Urothelium cell line (cell line): Measurements from ENCODE around the gene FCHSD2.
"Not testable (repeated sequence)": the region's sequence is repeated elsewhere in the genome, so short reads cannot be mapped to it uniquely, and the experiment has no call there.

ENCODE experiments used
- DNase-seq: peaks from one replicate; pipeline ENCODE4 v3.0.0; 2011; ENCODE audit warnings: low spot score, mixed read lengths
- FAIRE-seq: peaks from 2 replicates; lab custom pipeline; 2011; peaks lifted over from hg19 to GRCh38; lab: Jason Lieb, UNC

The FCHSD2 gene

DNA sequence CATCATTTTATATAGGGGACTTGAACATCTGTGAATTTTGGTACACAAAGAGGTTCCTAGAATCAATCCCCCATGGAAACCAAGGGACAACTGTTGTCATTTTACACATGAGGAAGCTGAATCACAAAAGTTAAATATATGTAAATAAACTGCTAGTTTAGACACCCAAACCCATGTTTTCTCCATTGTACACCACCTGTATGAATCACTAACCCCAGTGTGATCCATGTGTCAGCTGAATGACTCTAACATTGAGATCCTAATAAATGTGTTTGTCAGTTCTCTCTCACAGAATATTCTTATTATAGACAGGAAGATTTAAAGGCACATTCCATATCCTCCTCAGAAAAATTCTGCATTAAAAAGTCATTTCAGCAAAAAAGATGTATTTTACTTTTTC lies 244.6 kb downstream of the FCHSD2 start:
- FAIRE-seq: no peak

DNA sequence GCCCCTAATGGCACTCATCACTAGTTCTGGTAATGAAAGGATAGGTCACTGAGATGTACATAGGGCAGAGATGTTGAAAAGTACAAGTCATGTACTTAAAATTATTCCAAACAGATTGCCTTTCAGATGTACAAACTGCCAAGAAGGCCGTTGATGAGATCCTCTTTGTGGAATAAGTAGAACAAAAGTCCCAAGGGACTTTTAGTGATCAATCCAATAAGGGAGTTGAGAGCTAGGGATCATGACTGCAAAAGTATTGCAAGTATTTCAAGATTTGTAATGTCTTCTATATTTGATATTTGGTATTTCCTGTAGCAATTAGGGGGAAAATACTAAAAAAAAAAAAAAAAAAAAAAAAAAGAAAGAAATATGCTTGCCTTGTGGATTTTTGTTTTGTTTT lies 245.7 kb downstream of the FCHSD2 start:
- DNase-seq (no peak), FAIRE-seq (no peak)

More for the DNA sequence above, 244.6 kb downstream of the FCHSD2 start:
- DNase-seq: no peak

DNA sequence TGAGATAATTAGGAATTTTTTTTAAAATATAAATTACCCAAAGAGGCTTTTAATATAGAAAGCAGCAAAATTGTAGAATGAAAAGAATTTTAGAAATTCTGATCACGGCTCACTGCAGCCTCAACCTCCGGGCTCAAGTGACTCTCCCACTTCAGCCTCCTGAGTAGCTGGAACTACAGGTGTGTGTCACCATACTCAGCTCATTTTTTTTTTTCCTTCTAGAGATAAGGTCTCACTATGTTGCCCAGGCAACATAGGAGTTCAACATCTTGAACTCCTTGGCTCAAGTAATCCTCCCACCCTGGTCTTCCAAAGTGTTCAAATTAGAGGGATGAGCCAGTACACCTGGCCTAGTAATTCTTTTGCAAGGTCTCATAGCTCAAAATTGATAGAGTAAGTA lies 251.2 kb downstream of the FCHSD2 start:
- DNase-seq (no peak), FAIRE-seq (no peak)

DNA sequence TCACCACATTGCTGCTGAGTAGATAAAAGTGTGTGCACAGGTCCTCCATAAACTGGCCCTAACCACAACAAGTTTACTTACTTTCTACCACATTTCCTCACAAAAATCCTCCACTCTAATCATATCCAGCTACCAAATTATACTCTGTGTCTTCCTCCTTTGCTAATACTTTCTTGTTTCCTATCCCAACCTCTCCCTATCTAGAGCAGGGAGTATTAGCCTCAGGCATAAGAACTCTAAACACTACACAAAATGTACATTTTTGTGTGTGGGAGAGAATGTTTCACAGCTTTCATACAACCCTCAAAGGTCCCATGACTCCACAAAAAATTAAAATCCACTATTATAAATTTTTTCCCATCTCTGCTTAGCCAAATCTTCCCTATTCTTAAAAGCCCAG lies 255.5 kb downstream of the FCHSD2 start:
- DNase-seq (no peak), FAIRE-seq (no peak)

DNA sequence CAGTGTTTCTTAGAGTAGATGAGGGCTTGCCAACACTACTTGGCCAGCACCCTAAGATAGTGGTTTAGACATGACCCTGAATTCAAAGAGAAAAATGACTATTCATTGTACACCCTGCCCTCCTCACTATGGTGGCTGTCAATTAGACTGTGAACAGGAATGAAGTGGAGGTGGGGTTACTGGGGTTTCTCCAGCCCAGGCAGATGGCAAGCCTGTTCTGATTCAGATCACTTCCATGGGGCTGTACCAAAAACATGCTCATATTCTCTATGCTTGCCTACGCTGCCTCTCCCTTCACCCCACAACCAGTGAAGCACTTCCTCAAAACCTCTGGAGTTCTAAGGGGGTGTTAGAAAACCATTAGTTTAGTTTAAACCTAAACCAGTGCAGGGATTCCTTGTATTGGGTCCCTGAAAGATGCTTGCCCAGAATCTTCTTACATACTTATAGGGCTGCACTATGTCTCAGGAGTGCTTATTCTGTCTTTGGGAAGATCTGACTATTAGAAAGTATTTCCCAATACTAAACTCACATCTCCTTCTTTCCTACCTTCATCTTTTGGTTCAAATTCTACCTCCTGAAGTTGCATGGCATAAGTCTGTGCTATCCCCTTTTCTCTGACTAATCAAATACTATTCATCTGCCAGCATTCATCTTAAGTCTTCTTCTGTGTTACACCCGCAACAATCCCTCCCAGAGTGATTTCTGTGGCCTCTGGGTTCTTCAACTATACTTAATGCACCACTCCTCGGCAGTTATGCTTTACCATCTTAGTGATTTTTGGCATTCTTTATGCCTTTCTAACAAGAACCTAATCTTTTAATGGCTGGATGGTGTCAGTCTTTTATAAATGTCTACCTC lies 256.1 kb downstream of the FCHSD2 start:
- DNase-seq (no peak), FAIRE-seq (no peak)

DNA sequence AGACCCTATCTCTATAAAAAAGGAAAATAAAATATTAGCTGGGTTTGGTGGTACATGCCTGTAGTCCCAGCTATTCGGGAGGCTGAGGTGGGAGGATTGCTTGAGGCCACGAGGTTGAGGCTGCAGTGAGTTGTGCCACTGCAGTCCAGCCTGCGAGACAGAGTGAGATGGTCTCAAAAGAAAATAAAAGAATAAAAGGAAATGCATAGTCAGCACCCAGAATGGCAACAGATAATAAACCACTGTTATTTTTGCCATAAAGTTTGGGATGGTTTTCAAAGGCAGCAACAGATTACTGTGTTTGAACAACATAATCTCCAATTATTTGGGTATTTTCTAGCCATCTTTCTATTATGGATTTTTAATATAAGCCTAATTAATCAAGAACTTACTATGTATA lies 266.0 kb downstream of the FCHSD2 start:
- DNase-seq (no peak), FAIRE-seq (no peak)

DNA sequence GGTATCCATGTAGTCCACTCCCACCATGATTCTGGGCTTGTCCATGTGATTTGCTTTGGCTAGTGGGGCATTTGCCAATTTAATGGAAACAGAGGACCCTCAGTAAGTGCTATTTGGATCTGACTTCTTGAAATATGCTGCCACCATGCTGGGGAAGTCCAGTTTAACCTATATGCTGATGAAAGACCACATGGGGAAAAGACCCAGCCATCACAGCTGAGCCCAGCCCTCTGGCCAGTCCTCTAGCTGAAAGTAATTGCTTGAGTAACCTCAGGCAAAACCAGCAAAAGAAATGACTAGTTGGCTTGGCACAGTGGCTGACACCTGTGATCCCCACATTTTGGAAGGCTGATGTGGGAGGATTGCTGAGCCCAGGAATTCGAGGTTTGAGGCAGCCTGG lies 266.4 kb downstream of the FCHSD2 start:
- FAIRE-seq: no peak
- DNase-seq: no peak

DNA sequence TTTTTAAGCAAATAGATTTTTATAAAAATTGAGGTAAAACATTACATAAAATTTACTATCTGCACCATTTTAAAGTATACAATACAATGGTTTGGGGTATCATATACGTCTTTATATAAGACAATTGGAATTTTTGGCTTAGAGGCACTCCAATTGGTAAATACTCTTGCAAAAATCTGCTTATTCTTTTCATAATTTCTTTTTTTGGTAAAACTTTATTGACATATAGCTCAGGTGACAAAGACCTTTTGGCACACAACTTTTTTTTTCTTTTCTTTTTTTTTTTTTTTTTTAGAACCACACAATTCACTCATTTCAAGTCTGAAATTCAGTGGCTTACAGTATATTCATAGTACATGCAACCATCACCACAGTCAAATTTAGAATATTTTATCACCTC lies 270.1 kb downstream of the FCHSD2 start:
- DNase-seq (no peak), FAIRE-seq (no peak)

DNA sequence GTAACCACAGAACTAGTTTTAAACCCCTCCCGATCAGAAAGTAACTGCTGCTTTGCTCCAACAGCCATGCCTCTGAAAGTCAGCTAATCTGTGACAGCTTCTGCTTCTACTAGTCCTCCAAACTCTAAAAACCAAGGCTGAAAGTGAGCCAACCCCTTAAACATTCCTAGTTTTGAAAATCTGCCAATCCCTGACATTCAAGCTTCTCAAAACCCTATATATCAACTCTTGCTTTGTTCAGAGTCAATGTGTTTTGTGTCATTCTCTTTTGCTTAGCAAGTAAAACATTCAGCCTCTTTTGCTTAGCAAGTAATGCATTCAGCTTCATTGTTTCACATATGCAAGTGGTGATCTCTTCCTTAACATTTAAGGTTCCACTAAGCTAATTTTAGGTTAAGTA lies 271.0 kb downstream of the FCHSD2 start:
- FAIRE-seq (no peak), DNase-seq (no peak)

DNA sequence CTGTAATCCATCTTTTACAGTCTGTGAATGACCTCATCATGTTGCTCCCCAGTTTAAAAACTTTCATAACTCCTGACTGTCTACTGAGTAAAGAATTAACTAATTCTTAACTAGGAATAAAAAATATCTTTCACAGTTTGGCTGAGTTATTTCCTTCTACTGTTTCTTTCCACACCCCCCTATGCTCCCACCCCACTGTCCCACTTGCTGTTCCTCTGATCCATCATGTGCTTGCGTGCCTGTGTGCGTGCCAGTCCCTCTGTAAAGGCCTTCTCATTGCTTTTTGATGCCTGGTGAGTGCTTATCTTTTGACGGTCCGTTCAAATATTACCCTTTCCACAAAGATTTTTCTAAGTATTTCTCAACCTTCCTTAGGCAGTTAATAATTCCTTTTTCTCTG lies 272.3 kb downstream of the FCHSD2 start:
- FAIRE-seq: no peak

DNA sequence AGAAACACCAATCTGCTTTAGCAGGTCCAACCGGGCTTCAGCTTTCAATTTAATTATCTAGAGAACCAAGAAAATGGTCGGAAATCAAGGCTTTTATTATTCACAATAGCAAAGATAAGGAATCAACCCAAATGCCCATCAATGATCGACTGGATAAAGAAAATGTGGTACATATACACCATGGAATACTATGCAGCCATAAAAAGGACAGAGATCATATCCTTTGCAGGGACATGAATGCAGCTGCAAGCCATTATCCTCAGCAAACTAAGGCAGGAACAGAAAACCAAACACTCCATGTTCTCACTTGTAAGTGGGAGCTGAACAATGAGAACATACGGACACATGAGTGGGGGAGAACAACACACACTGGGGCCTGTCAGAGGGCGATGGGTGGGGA lies 274.1 kb downstream of the FCHSD2 start:
- DNase-seq (no peak), FAIRE-seq (no peak)

More for the DNA sequence above, 272.3 kb downstream of the FCHSD2 start:
- DNase-seq: no peak

DNA sequence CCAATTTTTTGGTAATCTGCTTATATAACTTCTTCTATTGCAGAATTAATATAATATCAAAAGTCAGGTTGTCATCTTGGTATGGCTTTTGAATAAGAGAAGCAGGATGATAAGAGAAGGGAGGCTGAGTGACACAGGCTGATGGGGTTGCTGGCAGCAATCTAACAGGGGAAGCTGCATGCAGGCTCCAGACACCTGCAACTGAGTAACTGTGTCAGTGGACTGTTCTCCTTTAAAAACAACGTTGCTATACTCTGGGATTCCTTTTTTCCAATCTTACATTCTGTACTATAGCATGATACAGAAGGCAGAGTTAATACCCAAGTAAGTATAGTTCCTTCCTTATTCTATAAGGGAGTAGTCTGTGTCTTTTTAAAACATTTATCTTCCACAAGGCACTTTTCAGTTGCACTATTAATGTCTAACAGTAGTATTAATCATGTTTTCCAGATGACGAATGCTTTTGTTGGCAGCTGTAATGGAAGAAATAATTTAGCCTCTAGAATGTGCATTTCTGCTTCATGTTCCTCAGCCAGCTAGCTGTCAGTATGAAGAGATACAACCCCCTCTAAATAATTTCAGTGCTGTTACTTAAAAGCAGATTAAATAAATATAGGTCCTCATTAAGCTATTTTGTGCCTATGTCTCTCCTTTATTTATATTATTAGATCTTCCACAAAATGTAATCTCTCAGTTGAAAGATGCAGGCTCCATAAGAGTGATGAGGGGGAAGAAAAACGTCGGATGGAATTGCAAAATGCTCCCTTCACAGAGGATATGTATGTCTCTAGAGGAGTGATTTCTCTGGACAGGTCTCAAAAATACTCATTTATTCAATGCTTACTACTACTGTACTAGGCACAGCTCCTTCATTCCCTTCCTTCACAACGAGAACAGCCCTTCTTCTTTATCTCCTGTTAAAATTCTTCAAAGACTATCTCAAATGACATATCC lies 277.1 kb downstream of the FCHSD2 start:
- no peak for FAIRE-seq
- no peak for DNase-seq

DNA sequence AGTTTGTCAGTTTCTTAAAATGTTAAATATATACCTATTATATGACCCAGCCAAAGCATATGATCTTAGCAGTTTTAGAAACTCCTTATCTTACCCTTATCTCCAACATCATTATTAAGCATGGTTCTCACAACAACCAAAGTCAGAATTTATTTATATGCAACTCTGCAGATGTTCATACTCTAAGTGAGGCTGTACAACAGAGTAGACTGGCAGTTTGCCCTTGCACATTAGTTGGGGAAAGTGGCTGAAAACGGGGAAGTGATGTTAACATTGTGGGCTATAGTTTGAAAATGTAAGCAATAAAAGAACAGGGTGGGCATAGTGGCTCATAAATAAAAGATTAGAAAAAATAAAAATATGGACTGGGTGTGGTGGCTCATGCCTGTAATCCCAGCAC lies 278.2 kb downstream of the FCHSD2 start:
- DNase-seq (no peak), FAIRE-seq (no peak)

DNA sequence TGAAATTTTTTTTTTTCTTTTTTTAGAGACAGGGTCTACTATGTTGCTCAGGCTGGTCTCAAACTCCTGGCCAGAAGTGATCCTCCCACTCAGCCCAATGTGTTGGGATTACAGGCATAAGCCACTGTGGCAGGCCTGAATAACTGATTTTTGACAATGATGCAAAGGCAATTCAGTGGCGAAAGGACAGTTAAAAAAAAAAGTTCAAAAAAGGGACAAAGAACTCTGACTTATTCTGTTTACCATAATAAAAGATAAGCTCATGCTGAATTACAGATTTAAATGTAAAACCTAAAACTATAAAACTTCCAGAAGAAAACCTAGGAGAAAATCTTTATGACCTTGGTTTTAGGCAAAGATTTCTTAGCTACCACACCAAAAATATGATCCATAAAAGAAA lies 279.0 kb downstream of the FCHSD2 start:
- FAIRE-seq: no peak

DNA sequence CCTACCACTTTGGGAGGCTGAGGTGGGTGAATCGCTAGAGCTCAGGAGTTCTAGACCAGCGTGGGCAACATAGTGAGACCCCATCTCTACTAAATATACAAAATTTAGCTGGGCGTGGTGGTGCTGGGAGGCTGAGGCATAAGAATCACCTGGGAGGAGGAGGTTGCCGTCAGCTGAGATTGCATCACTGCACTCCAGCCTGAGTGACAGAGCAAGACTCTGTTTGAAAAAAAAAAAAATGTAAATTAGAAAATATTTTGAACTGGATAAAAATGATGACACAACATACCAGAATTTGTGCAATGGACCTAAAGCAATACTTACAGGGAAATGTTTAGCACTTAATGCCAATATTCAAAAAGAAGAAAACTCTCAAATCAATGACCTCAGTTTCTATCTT lies 281.5 kb downstream of the FCHSD2 start:
- DNase-seq (no peak), FAIRE-seq (no peak)

More for the DNA sequence above, 279.0 kb downstream of the FCHSD2 start:
- DNase-seq: no peak

DNA sequence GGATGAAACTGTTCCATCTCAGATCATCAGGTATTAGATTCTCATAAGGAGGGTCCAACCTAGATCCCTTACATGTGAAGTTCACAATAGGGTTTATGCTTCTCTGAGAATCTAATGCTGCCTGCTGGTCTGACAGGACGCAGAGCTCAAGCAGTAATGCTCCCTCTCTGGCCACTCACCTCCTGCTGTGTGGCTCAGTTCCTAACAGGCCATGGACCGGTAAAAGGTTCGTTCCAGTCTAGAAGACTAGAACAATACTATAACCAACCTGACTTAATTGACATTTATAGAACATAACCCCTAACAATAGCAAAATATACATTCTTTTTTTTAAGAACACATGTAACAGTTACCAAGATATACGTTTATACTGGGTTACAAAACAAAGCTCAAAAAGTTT lies 282.1 kb downstream of the FCHSD2 start:
- FAIRE-seq: no peak

DNA sequence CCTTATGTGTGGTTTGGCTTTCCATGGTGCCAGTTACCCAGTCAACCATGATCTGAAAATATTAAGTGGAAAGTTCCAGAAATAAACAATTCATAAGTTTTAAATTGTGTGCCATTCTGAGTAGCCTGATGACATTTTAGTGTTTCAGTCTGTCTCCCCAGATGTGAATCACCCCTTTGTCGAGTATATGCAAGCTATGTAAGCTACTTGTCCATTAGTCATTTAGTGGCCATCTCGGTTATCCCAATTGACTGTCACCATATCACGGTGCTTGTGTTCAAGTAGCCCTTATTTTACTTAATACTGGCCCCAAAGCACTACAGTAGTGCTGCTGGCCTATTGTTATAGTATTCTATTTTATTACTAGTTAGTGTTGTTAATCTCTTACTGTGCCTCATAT lies 283.0 kb downstream of the FCHSD2 start:
- no peak for DNase-seq
- FAIRE-seq: no peak

More for the DNA sequence above, 282.1 kb downstream of the FCHSD2 start:
- DNase-seq: no peak

DNA sequence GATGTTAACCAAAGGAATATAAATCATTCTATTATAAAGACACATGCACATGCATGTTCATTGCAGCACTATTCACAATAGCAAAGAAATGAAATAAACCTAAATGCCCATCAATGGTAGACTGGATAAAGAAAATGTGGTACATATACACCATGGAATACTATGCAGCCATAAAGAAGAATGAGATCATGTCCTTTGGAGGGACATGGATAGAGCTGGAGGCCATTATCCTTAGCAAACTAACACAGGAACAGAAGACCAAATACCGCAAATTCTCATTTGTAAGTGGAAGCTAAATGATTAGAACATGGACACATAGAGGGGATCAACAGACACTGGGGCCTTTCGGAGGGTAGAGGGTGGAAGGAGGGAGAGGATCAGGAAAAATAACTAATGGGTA lies 283.9 kb downstream of the FCHSD2 start:
- not testable (repeated sequence) for FAIRE-seq, DNase-seq

DNA sequence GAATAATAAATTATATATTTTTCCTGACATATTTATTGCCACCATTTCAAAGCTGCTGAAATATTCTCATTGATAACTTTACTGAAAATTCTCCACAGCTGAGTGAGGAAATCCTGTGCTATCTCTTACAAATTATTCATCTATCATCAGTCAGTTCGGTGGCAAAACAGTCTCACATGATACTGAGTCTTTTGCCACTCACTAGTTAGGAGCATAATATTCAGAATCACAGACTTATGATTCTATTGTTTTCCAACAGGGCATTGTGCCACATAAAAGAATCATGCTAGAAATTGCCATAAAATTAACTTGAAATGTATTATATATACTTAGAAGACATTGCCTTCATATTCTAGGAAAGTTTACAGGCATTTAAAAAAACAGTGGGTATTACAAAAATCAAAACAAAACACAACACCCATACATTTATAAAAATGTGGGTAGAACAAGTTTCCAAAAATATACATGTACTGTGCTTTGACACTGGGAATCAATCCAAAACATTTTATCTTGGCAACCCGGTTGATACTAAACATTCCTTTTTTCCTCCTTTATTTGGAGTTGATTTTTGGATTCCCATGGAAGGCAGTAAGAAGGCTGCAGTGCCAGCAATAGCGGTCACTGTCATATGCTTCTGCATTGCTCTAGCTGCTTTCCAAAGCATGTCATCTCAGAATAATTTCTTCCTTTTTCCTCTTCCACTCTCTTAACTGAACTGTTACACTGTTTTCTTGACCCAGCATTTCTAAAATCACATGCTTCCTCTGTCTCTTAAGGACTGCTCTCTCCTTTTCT lies 285.4 kb downstream of the FCHSD2 start:
- DNase-seq: no peak
- FAIRE-seq: no peak

DNA sequence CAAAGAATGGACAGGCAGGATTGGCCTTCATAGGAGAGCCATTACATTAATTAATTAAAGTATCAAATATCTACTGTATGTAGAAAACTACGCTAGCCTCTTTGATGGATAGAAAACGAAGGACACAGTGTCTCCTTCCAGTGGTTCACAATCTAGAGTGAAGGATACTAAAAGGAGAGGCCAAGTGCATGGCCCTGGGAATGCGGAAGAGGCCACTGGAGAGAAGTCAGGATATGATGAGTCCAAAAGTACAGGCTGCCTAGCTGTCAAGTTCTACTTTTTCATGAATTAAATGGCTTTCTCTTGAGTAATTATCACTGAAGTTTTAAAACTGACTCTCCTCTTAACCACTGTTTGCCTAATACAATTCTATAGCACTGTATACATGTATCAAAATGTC lies 286.1 kb downstream of the FCHSD2 start:
- no peak for DNase-seq
- no peak for FAIRE-seq

DNA sequence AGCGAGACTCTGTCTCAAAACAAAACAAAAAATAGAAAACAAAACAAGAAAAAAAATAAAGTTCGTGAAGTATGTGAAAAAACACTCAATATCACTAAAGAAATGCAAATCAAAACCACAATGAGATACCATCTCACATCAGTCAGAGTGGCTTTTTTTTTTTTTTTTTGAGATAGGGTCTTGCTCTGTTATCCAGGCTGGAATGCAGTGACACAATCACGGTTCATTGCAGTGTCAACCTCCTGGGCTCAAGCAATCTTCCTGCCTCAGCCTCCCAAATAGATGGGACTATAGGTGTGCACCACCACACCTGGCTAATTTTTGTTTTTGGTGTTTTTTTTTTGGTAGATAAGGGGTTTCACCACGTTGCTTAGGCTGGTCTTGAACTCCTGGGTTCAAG lies 290.4 kb downstream of the FCHSD2 start:
- FAIRE-seq: no peak
- DNase-seq: no peak
